Liver (tissue), 9 donors: Measurements from ENCODE around the gene TBX21. TPM values are rescaled to one million over a fixed set of nuclear protein-coding genes. Genes with fewer than 3 reads are reported as not detected.

ENCODE experiments used
- DNase-seq: peaks from one replicate; pipeline ENCODE4 v3.0.0-alpha.2; 2017; ENCODE audit warnings: low spot score
- H3K27ac ChIP-seq, 2 donors: one replicate each; pipeline ENCODE4 v1.7.0; 2013; ENCODE audit warnings: inconsistent platforms in 2 of 2, low read length in 2 of 2, control low read depth in 1 of 2, low read depth in 1 of 2, mild to moderate bottlenecking in 1 of 2
- H3K27me3 ChIP-seq, 4 donors: one replicate each; pipeline versions ENCODE4 v1.6.1 to v1.7.0; 2013; ENCODE audit warnings: low read length in 3 of 4, inconsistent platforms in 1 of 4, mild to moderate bottlenecking in 1 of 4, moderate library complexity in 1 of 4; ENCODE audit not compliant: control insufficient read depth in 4 of 4, insufficient read depth in 4 of 4
- H3K36me3 ChIP-seq, 4 donors: one replicate each; pipeline versions ENCODE4 v1.6.1 to v1.7.0; 2013; ENCODE audit warnings: low read length in 3 of 4, mild to moderate bottlenecking in 3 of 4, low read depth in 1 of 4, moderate library complexity in 1 of 4; ENCODE audit not compliant: control insufficient read depth in 4 of 4, insufficient read depth in 3 of 4
- H3K4me1 ChIP-seq, 4 donors: one replicate each; pipeline versions ENCODE4 v1.6.1 to v1.7.0; 2013; ENCODE audit warnings: low read length in 3 of 4, mild to moderate bottlenecking in 3 of 4, moderate library complexity in 1 of 4; ENCODE audit not compliant: control insufficient read depth in 4 of 4, insufficient read depth in 4 of 4
- H3K4me3 ChIP-seq, 3 donors: one replicate each; pipeline versions ENCODE4 v1.6.1 to v1.7.0; 2013; ENCODE audit warnings: low read length in 3 of 3, control low read depth in 1 of 3, low read depth in 1 of 3, mild to moderate bottlenecking in 1 of 3
- H3K9ac ChIP-seq, 2 donors: one replicate each; pipeline ENCODE4 v1.7.0; 2013; ENCODE audit warnings: low read length in 2 of 2, mild to moderate bottlenecking in 2 of 2, moderate library complexity in 2 of 2, control low read depth in 1 of 2, low read depth in 1 of 2
- H3K9me3 ChIP-seq, 4 donors: one replicate each; pipeline versions ENCODE4 v1.6.1 to v1.7.0; 2013; ENCODE audit warnings: low read length in 3 of 4; ENCODE audit not compliant: control insufficient read depth in 4 of 4
- ATF3 ChIP-seq: IDR thresholded peaks from 2 replicates; pipeline ENCODE4 v1.6.1; 2016; ENCODE audit warnings: antibody characterized with exemption
- EGR1 ChIP-seq, 2 donors: IDR thresholded peaks; 2 replicates each; pipeline ENCODE4 v1.6.1; 2016 to 2018; ENCODE audit warnings: antibody characterized with exemption in 2 of 2, low read depth in 2 of 2
- FOXA1 ChIP-seq: IDR thresholded peaks from 2 replicates; pipeline ENCODE4 v1.6.1; 2016; ENCODE audit warnings: antibody characterized with exemption
- FOXA2 ChIP-seq: IDR thresholded peaks from 2 replicates; pipeline ENCODE4 v1.6.1; 2016; ENCODE audit warnings: antibody characterized with exemption
- GABPA ChIP-seq, 2 donors: IDR thresholded peaks in 1 of 2; conservative IDR thresholded peaks in 1 of 2; 2 replicates each; pipeline ENCODE4 v1.6.1; 2016; ENCODE audit warnings: antibody characterized with exemption in 2 of 2, mild to moderate bottlenecking in 1 of 2, moderate library complexity in 1 of 2
- HNF4A ChIP-seq, 2 donors: conservative IDR thresholded peaks; 2 replicates each; pipeline ENCODE4 v1.6.1; 2016; ENCODE audit warnings: antibody characterized with exemption in 2 of 2, mild to moderate bottlenecking in 2 of 2
- HNF4G ChIP-seq: IDR thresholded peaks from 2 replicates; pipeline ENCODE4 v1.6.1; 2016; ENCODE audit warnings: antibody characterized with exemption
- MAX ChIP-seq: IDR thresholded peaks from 2 replicates; pipeline ENCODE4 v1.6.1; 2016; ENCODE audit warnings: antibody characterized with exemption
- NR2F2 ChIP-seq: IDR thresholded peaks from 2 replicates; pipeline ENCODE4 v1.6.1; 2016; ENCODE audit warnings: antibody characterized with exemption
- RAD21 ChIP-seq, 2 donors: IDR thresholded peaks; 2 replicates each; pipeline ENCODE4 v1.6.1; 2016; ENCODE audit warnings: antibody characterized with exemption in 2 of 2, mild to moderate bottlenecking in 2 of 2
- SP1 ChIP-seq: IDR thresholded peaks from 2 replicates; pipeline ENCODE4 v1.6.1; 2018; ENCODE audit warnings: antibody characterized with exemption, mild to moderate bottlenecking
- TAF1 ChIP-seq: conservative IDR thresholded peaks from 2 replicates; pipeline ENCODE4 v1.6.1; 2016; ENCODE audit warnings: antibody characterized with exemption, mild to moderate bottlenecking
- YY1 ChIP-seq: IDR thresholded peaks from 2 replicates; pipeline ENCODE4 v1.6.1; 2016; ENCODE audit warnings: antibody characterized with exemption, mild to moderate bottlenecking
- ZBTB33 ChIP-seq: IDR thresholded peaks from 2 replicates; pipeline ENCODE4 v1.6.1; 2016; ENCODE audit warnings: antibody characterized with exemption
- WGBS: extraction: QIAGEN DNeasy Blood & Tissue Kit; methylation state at CpG from one replicate; pipeline ENCODE4 v1.1.7; 2013; 5-methylcytosine and 5-hydroxymethylcytosine counted together
- polyA plus RNA-seq, 2 donors: library from polyadenylated mRNA; stranded (reverse) in 1 of 2; unstranded in 1 of 2; fragments of 200-250 nt in 1 of 2; fragments of >200 nt in 1 of 2; fragmentation: Nextera tagmentation in 1 of 2; extraction: Ambion mirVana in 1 of 2; gene quantifications; one replicate each; pipeline versions ENCODE4 v1.2.1 to v1.2.3, GENCODE V29; 2013 to 2015
- total RNA-seq, 2 donors: library from RNA; depleted of rRNA; stranded (reverse); fragments of >200 nt; gene quantifications; one replicate each; pipeline ENCODE4 v1.2.3, GENCODE V29; 2014
- TF ChIP-seq, protein P1 (sequence below): IDR thresholded peaks from 2 replicates; pipeline ENCODE4 v1.6.1; 2016; ENCODE audit warnings: antibody characterized with exemption, mild to moderate bottlenecking
- donor health status: healthy.
- donor health status: healthy.
- donor health status: healthy.
- donor health status: healthy.
- donor health status: healthy.

The TBX21 gene
- total and polyA plus RNA-seq, 4 donors = 0.19 to 0.59 (median 0.25) TPM; not detected in 1

GRCh38 chr17:47720196-47720595 is 12.8 kb upstream of the TBX21 start (continued):
- TF ChIP-seq, protein P1, sequence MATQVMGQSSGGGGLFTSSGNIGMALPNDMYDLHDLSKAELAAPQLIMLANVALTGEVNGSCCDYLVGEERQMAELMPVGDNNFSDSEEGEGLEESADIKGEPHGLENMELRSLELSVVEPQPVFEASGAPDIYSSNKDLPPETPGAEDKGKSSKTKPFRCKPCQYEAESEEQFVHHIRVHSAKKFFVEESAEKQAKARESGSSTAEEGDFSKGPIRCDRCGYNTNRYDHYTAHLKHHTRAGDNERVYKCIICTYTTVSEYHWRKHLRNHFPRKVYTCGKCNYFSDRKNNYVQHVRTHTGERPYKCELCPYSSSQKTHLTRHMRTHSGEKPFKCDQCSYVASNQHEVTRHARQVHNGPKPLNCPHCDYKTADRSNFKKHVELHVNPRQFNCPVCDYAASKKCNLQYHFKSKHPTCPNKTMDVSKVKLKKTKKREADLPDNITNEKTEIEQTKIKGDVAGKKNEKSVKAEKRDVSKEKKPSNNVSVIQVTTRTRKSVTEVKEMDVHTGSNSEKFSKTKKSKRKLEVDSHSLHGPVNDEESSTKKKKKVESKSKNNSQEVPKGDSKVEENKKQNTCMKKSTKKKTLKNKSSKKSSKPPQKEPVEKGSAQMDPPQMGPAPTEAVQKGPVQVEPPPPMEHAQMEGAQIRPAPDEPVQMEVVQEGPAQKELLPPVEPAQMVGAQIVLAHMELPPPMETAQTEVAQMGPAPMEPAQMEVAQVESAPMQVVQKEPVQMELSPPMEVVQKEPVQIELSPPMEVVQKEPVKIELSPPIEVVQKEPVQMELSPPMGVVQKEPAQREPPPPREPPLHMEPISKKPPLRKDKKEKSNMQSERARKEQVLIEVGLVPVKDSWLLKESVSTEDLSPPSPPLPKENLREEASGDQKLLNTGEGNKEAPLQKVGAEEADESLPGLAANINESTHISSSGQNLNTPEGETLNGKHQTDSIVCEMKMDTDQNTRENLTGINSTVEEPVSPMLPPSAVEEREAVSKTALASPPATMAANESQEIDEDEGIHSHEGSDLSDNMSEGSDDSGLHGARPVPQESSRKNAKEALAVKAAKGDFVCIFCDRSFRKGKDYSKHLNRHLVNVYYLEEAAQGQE = no peak

- H3K27ac ChIP-seq = no peak overlapping the region
- H3K9ac ChIP-seq = no peak overlapping the region
- peaks cover 0 to 4% (median 0%) of the 10 kb centered on the region in 4 donors for H3K4me1 ChIP-seq
- H3K4me3 ChIP-seq = no peak overlapping the region
- H3K9me3 ChIP-seq = no peaks in the 10 kb centered on the region
- H3K27me3 ChIP-seq = peaks cover 0 to 9% (median 6%) of the 10 kb centered on the region in 4 donors
- TF ChIP-seq FOXA1 (no peak), ATF3 (no peak), FOXA2 (no peak), HNF4A (conservative IDR thresholded peaks at IDR 0.05) (no peak), ZBTB33 (no peak), RAD21 (IDR thresholded peaks at IDR 0.05) (no peak)
- TF ChIP-seq, protein P1 = no peak
- no peaks in the 10 kb centered on the region for H3K36me3 ChIP-seq
- WGBS = 11% methylated on average over 36 of the region's 36 CpGs
- DNase-seq = no peak
These were observed 12.1 kb upstream of the TBX21 start for GRCh38 chr17:47720754-47721533.

DNA sequence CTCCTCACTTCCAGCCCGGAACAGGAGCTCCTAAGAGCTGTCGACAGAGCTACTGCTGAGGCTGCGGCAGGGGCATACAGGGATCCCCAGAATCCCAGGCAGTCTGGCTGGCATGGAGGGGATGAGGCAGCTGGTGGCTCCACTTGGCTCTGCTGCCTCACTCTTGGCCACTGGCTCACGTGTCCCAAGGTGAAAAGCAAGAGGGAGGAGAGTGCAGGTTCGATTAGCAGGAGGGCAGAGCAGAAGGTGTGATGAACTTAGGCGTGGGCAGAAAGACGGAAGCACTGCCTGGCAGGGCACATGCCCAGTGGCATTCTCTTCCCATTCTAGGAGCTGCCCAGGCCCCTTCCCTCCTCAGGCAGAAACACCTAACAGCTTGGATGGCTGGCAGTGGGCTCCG is 11.3 kb upstream of the TBX21 start:
- H3K27me3 ChIP-seq = peaks cover 0 to 9% (median 6%) of the 10 kb centered on the region in 4 donors
- TF ChIP-seq SP1 (no peak), HNF4G (no peak), EGR1 (IDR thresholded peaks at IDR 0.05; ENCODE audit: low read depth in 2 of 2) (no peak), FOXA1 (no peak), NR2F2 (no peak), HNF4A (conservative IDR thresholded peaks at IDR 0.05) (no peak), TAF1 (no peak), YY1 (no peak), GABPA (IDR thresholded peaks at IDR 0.05 in 1 of 2, conservative IDR thresholded peaks at IDR 0.05 in 1 of 2) (no peak), MAX (no peak), FOXA2 (no peak)
- TF ChIP-seq, protein P1 = no peak

More for the DNA sequence above, 11.3 kb upstream of the TBX21 start:
- no peaks in the 10 kb centered on the region for H3K9me3 ChIP-seq
- H3K9ac ChIP-seq = no peak overlapping the region
- H3K4me1 ChIP-seq = peaks cover 0 to 4% (median 0%) of the 10 kb centered on the region in 4 donors
- no peak for DNase-seq
- no peak overlapping the region for H3K4me3 ChIP-seq
- H3K27ac ChIP-seq = no peak overlapping the region
- no peaks in the 10 kb centered on the region for H3K36me3 ChIP-seq
- 44% methylated on average over 8 of the region's 8 CpGs for WGBS
